Neural progenitor cell (in vitro differentiated cells): ENCODE data around the gene GPRC5D. TPM values are rescaled to one million over a fixed set of nuclear protein-coding genes. Genes with fewer than 3 reads are reported as not detected.

Source experiments
- DNase-seq: peaks from one replicate; pipeline ENCODE4 v3.0.0-alpha.2; 2016; ENCODE audit warnings: low spot score
- H2AFZ ChIP-seq: fragments of 200-600 bp; sonication (generic); replicated peaks from 2 replicates; pipeline ENCODE4 v1.6.1; 2016; ENCODE audit warnings: antibody characterized with exemption
- H3F3A ChIP-seq: fragments of 200-600 bp; sonication (generic); 2 replicates; pipeline ENCODE4 v1.6.1; 2016; ENCODE audit warnings: antibody characterized with exemption, low read depth
- H3K27ac ChIP-seq: fragments of 200-600 bp; sonication (generic); 2 replicates; pipeline ENCODE4 v1.5.1; 2016; ENCODE audit warnings: mild to moderate bottlenecking
- H3K27me3 ChIP-seq: fragments of 200-600 bp; sonication (generic); 2 replicates; pipeline ENCODE4 v1.6.1; 2016; ENCODE audit warnings: mild to moderate bottlenecking, moderate library complexity
- H3K36me3 ChIP-seq: fragments of 200-600 bp; sonication (generic); 2 replicates; pipeline ENCODE4 v1.5.1; 2016
- H3K4me1 ChIP-seq: fragments of 200-600 bp; sonication (generic); 2 replicates; pipeline ENCODE4 v1.6.1; 2016; ENCODE audit warnings: mixed run types
- H3K4me2 ChIP-seq: fragments of 200-600 bp; sonication (generic); 2 replicates; pipeline ENCODE4 v1.6.1; 2016
- H3K4me3 ChIP-seq: fragments of 200-600 bp; sonication (generic); 2 replicates; pipeline ENCODE4 v1.5.1; 2016
- H3K79me2 ChIP-seq: fragments of 200-600 bp; sonication (generic); 2 replicates; pipeline ENCODE4 v1.6.1; 2016; ENCODE audit warnings: low read depth
- H3K9ac ChIP-seq: fragments of 200-600 bp; sonication (generic); 2 replicates; pipeline ENCODE4 v1.6.1; 2016
- H3K9me3 ChIP-seq: fragments of 200-600 bp; sonication (generic); 2 replicates; pipeline ENCODE4 v1.5.1; 2016; ENCODE audit warnings: low read depth
- H4K20me1 ChIP-seq: fragments of 200-600 bp; sonication (generic); 2 replicates; pipeline ENCODE4 v1.6.1; 2016; ENCODE audit warnings: low read depth
- H3K27ac Mint-ChIP-seq: 3 replicates; pipeline ENCODE4 v1.8.0; 2021; ENCODE audit warnings: mixed read lengths
- H3K27me3 Mint-ChIP-seq: 2 replicates; pipeline ENCODE4 v1.8.0; 2022; ENCODE audit warnings: low read depth, mild to moderate bottlenecking, inconsistent platforms, moderate library complexity, mixed read lengths; ENCODE audit not compliant: insufficient read depth
- H3K36me3 Mint-ChIP-seq: 3 replicates; pipeline ENCODE4 v1.8.0; 2021; ENCODE audit warnings: mixed read lengths
- H3K4me1 Mint-ChIP-seq: 3 replicates; pipeline ENCODE4 v1.8.0; 2021; ENCODE audit warnings: mixed read lengths
- H3K4me3 Mint-ChIP-seq: 3 replicates; pipeline ENCODE4 v1.8.0; 2021; ENCODE audit warnings: mild to moderate bottlenecking, moderate library complexity, mixed read lengths
- H3K9me3 Mint-ChIP-seq: 3 replicates; pipeline ENCODE4 v1.8.0; 2020; ENCODE audit warnings: mixed read lengths
- EZH2 ChIP-seq: fragments of 200-600 bp; sonication (generic); IDR thresholded peaks from 2 replicates; pipeline ENCODE4 v1.6.1; 2017; ENCODE audit warnings: antibody characterized with exemption, mild to moderate bottlenecking, moderate library complexity
- EZH2phosphoT487 ChIP-seq: fragments of 200-600 bp; sonication (generic); IDR thresholded peaks from 2 replicates; pipeline ENCODE4 v1.6.1; 2017; ENCODE audit warnings: antibody characterized with exemption
- total RNA-seq: library from RNA; depleted of rRNA; stranded (reverse); fragments of >200 nt; gene quantifications from 2 replicates; pipeline ENCODE4 v1.2.3, GENCODE V29; 2015; ENCODE audit warnings: low replicate concordance
- TF ChIP-seq, protein P1 (sequence below): fragments of 200-600 bp; sonication (generic); IDR thresholded peaks from 2 replicates; pipeline ENCODE4 v1.5.1; 2017; ENCODE audit warnings: antibody characterized with exemption, mild to moderate bottlenecking

GPRC5D gene
- total RNA-seq, 1 donor from 2014 or later: not detected

- H3K9ac ChIP-seq: no peak overlapping the region
- H2AFZ ChIP-seq: no peak overlapping the region
- no peak overlapping the region for H3K4me2 ChIP-seq
- no peak for DNase-seq
- H3K27ac ChIP-seq: no peak overlapping the region
- H3K36me3 ChIP-seq: no peaks in the 10 kb centered on the region
- H3K4me1 ChIP-seq: no peaks in the 10 kb centered on the region
- Mint-ChIP-seq H3K9me3 (no peaks in the 10 kb centered on the region), H3K27ac (no peak overlapping the region), H3K4me1 (peaks cover 4% of the 10 kb centered on the region), H3K27me3 (peaks cover 3% of the 10 kb centered on the region), H3K4me3 (no peak overlapping the region), H3K36me3 (no peaks in the 10 kb centered on the region)
- no peak for TF ChIP-seq EZH2
- TF ChIP-seq, protein P1, sequence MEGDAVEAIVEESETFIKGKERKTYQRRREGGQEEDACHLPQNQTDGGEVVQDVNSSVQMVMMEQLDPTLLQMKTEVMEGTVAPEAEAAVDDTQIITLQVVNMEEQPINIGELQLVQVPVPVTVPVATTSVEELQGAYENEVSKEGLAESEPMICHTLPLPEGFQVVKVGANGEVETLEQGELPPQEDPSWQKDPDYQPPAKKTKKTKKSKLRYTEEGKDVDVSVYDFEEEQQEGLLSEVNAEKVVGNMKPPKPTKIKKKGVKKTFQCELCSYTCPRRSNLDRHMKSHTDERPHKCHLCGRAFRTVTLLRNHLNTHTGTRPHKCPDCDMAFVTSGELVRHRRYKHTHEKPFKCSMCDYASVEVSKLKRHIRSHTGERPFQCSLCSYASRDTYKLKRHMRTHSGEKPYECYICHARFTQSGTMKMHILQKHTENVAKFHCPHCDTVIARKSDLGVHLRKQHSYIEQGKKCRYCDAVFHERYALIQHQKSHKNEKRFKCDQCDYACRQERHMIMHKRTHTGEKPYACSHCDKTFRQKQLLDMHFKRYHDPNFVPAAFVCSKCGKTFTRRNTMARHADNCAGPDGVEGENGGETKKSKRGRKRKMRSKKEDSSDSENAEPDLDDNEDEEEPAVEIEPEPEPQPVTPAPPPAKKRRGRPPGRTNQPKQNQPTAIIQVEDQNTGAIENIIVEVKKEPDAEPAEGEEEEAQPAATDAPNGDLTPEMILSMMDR: no peak
- no peak for TF ChIP-seq EZH2phosphoT487
- H3K4me3 ChIP-seq: no peak overlapping the region
- H3K79me2 ChIP-seq: no peaks in the 10 kb centered on the region
- no peaks in the 10 kb centered on the region for H3F3A ChIP-seq
- H3K27me3 ChIP-seq: no peaks in the 10 kb centered on the region
- no peaks in the 10 kb centered on the region for H3K9me3 ChIP-seq
- no peaks in the 10 kb centered on the region for H4K20me1 ChIP-seq
Measured at GRCh38 chr12:12939888-12940287, 12.1 kb downstream of the GPRC5D start.

DNA sequence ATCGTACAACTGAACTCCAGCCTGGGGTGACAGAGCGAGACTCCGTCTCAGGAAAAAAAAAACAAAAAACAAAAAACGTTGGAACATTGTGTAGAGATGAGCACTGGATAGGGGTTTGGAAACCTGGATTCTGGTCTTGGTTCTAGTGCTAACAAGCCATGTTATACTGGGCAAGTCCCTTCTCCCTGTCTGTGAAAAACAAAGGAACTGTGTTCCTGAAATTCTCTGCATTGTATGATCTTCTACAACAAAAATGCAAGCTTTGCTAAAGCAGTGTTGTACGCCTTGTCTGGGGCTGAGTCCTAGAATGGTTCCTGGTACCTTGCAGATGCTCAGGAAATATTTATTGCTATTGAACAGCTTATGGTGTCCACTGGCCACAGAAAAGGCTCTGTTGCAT, 13.4 kb downstream of the GPRC5D start:
- no peak for TF ChIP-seq EZH2phosphoT487
- TF ChIP-seq EZH2: no peak
- TF ChIP-seq, protein P1: no peak
- H3K27me3 Mint-ChIP-seq: peaks cover 3% of the 10 kb centered on the region
- no peak overlapping the region for H3K9ac ChIP-seq
- no peaks in the 10 kb centered on the region for H3F3A ChIP-seq
- no peak overlapping the region for H3K27ac Mint-ChIP-seq
- no peaks in the 10 kb centered on the region for H3K27me3 ChIP-seq
- no peaks in the 10 kb centered on the region for H3K36me3 Mint-ChIP-seq
- no peak for DNase-seq
- H3K4me1 ChIP-seq: peaks cover 8% of the 10 kb centered on the region
- H3K4me1 Mint-ChIP-seq: peaks cover 17% of the 10 kb centered on the region
- H3K9me3 ChIP-seq: no peaks in the 10 kb centered on the region
- H3K79me2 ChIP-seq: no peaks in the 10 kb centered on the region
- H4K20me1 ChIP-seq: no peaks in the 10 kb centered on the region
- no peak overlapping the region for H2AFZ ChIP-seq
- H3K4me3 ChIP-seq: no peak overlapping the region
- no peak overlapping the region for H3K4me3 Mint-ChIP-seq
- no peaks in the 10 kb centered on the region for H3K36me3 ChIP-seq
- no peak overlapping the region for H3K4me2 ChIP-seq
- no peaks in the 10 kb centered on the region for H3K9me3 Mint-ChIP-seq
- H3K27ac ChIP-seq: no peak overlapping the region

- Histone ChIP-seq H3K27me3 (no peaks in the 10 kb centered on the region), H3F3A (no peaks in the 10 kb centered on the region), H3K9ac (no peak overlapping the region), H4K20me1 (no peaks in the 10 kb centered on the region), H2AFZ (no peak overlapping the region), H3K79me2 (no peaks in the 10 kb centered on the region), H3K27ac (no peak overlapping the region), H3K36me3 (no peaks in the 10 kb centered on the region), H3K4me1 (peaks cover 8% of the 10 kb centered on the region), H3K4me3 (no peak overlapping the region), H3K4me2 (no peak overlapping the region), H3K9me3 (no peaks in the 10 kb centered on the region)
- Mint-ChIP-seq H3K4me1 (peaks cover 17% of the 10 kb centered on the region), H3K27me3 (no peaks in the 10 kb centered on the region), H3K9me3 (no peaks in the 10 kb centered on the region), H3K4me3 (no peak overlapping the region), H3K27ac (peak overlapping the region; percentile 72), H3K36me3 (no peaks in the 10 kb centered on the region)
- no peak for DNase-seq
- TF ChIP-seq, protein P1: no peak
- no peak for TF ChIP-seq EZH2
- TF ChIP-seq EZH2phosphoT487: no peak
Measured at GRCh38 chr12:12936983-12937491, 14.9 kb downstream of the GPRC5D start.
